ELR (cell line): ENCODE data around the gene AEBP1.
"Not testable (repeated sequence)": the region's sequence is repeated elsewhere in the genome, so short reads cannot be mapped to it uniquely, and the experiment has no call there.

Experiments used
- DNase-seq: peaks from one replicate; pipeline ENCODE4 v3.0.0-alpha.2; 2015; ENCODE audit warnings: low read depth

The AEBP1 gene

DNA sequence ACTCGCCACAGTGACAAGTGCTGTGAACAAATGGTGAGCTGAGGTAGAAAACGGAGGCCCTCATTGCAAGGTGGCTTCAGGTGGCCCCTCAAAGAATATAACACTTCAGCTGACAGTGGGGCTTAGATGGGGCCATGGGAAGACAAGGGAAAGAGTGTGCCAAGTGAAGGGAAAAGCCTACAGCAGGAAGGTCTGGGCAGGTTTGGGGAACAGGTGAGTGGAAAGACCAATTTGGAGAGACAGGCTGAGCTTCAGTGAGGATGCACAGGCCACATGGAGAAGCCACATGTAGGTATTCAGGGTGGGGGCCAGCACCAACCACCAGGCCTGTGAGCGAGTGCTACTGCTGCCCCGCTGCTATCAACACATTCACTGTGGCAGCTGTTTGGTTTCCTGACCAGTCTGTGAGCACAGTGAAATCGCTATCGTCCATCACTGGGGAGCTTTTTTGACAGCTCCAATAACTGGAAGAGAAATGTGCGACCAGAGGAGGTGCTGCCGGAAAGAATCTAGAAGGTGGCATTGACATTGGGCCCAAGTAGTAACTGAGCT is 15.8 kb downstream of the AEBP1 start:
- no peak for DNase-seq

- DNase-seq = no peak
Measured at GRCh38 chr7:44120395-44120794, 16.2 kb downstream of the AEBP1 start.

DNA sequence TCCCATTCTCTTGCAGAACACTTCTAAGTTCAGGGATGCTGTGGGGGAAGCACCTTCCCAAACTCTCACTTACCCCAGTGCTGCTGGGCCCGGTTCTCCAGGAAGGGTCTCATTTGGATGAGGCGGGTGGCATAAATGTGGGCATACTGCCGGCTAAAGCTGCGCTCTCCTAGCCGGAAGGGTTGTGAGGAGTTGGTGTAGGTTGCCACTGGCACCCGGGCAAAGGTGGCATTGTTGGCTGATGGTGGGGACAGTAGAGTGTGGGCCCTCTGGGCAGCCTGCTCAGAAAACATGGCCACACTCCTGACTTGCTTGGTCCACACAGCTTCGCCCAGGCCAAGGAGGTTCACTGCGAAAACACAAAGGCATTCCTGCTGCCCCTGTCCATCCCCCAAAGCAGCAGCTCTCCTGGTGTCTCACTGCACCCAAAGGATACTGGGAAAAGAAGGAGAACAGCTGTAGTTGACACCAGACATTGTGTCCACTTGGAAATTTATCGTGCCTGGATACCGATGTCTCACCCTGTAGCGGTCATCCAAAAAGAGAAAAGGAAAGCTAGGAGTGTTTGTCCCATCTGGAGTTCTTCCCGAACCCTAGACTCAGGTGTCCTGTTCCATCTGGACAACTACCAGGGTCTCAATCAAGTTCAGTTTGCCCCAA is 17.7 kb downstream of the AEBP1 start:
- no peak for DNase-seq

DNA sequence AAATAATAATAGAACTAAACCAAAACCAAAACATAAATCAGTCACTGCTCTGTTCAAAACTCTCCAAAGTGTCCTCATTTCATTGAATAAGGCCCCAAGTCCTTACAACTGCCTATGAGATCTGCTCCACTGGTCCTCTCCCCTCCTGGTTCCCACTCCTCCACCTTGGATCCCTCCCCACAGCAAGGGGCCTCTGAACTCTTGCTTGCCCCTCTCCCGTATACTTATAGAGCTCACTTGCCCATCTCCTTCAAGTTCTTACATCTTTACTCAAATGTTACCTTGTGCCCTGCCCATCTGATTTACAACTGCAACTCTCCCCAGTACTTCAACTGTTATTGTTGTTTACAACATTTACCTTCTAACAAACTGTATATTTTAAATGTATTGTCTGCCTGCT is 18.4 kb downstream of the AEBP1 start:
- DNase-seq = no peak

- DNase-seq = peak; percentile 99
Measured at GRCh38 chr7:44123190-44124003, 19.3 kb downstream of the AEBP1 start, which contains the start of gene POLD2. TSS of gene POLD2 (minus strand) at chr7:44123548. CDS start at chr7:44122053, 1,495 bp downstream.

- no peak for DNase-seq
Measured at GRCh38 chr7:44124822-44125202, 20.7 kb downstream of the AEBP1 start.

DNA sequence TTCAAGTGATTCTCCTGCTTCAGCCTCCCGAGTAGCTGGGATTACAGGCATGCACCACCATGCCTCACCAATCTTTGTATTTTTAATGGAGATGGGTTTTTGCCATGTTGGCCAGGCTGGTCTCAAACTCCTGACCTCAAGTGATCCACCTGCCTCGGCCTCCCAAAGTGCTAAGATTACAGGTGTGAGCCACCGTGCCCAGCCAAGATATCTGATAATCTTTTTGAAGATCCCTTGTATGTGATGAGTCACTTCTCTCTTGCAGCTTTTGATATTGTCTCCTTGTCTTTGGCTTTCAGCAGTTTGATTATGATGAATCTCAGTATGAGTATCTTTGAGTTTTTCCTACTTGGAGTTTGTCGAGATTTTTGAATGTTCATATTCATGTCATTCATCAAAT is 22.4 kb downstream of the AEBP1 start:
- DNase-seq = not testable (repeated sequence)

GRCh38 chr7:44127161-44127560 is 23.0 kb downstream of the AEBP1 start:
- DNase-seq = no peak

GRCh38 chr7:44128721-44129582 is 24.8 kb downstream of the AEBP1 start:
- no peak for DNase-seq

GRCh38 chr7:44131173-44132029 is 27.3 kb downstream of the AEBP1 start:
- peak; percentile 37 for DNase-seq

GRCh38 chr7:44132039-44132438 is 27.9 kb downstream of the AEBP1 start:
- no peak for DNase-seq

DNA sequence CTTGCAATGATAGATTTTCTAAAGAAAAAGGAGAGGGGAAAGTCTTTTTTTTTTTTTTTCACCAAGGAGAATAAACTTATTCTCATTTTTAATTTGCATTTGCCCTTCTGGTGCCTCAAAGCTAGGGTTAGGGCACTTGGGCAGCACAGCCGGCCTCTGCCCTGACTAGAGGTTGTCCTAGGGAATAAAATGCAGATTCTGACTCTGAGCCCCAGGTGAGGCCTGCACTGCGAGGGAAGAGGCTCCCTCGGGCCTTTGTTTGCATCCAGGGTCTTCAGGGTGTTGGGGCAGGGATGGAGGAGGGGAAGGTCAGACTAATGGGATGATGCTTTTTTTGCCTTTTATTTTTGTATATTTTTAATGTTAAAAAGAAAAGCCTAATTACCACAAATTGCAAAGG is 29.1 kb downstream of the AEBP1 start:
- DNase-seq = no peak

- no peak for DNase-seq
Measured at GRCh38 chr7:44134943-44135628, 30.9 kb downstream of the AEBP1 start.

GRCh38 chr7:44136731-44137130 is 32.6 kb downstream of the AEBP1 start:
- DNase-seq = no peak

GRCh38 chr7:44138698-44139097 is 34.6 kb downstream of the AEBP1 start:
- DNase-seq = no peak

GRCh38 chr7:44139311-44140010 is 35.3 kb downstream of the AEBP1 start:
- no peak for DNase-seq

- DNase-seq = no peak
Measured at GRCh38 chr7:44140341-44140740, 36.2 kb downstream of the AEBP1 start.

GRCh38 chr7:44141221-44141850 is 37.2 kb downstream of the AEBP1 start, which contains the start of gene MYL7:
TSS of gene MYL7 (minus strand) at chr7:44141332. CDS start at chr7:44141305, 27 bp downstream.
- no peak for DNase-seq

- no peak for DNase-seq
Measured at GRCh38 chr7:44142028-44142427, 37.9 kb downstream of the AEBP1 start.
